DMS114 treated with DMSO at 0.1 percent for 48 hours (cell line): ENCODE results near the gene PMP22.

ENCODE experiments used
- DNase-seq: peaks from one replicate; lab custom pipeline; 2025; ENCODE audit not compliant: unreplicated experiment; lab: John Stamatoyannopoulos, UW

Gene PMP22

DNA sequence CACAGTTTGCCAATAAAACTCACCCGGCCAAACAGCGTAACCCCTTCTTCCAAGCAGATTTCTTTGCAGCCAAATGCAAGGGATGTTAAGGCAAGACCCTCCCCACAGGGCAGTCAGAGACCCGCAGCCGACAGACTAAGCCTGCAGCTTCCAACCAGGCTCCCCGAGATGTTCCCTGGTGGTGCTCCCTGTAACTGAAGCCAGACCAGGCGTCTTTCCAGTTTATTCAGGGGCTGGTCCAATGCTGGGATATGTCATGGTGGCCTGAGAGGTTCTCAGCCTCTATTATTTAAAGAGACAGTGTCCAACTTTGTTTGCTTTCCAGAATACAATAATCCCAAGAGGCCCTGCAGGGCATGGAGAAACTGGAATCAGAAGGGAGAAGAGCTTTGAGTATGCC is at the start of gene PMP22:
Gene PMP22, minus strand, starts transcription at position 196 of the 400 bp plus-strand sequence. CDS start 4,599 bp downstream, outside the sequence.
- DNase-seq, result no peak

GRCh38 chr17:15311996-15312395 is 46.9 kb upstream of the PMP22 start:
- DNase-seq, result no peak

- no peak for DNase-seq
These were observed 44.7 kb upstream of the PMP22 start for GRCh38 chr17:15309793-15310192.

- no peak for DNase-seq
These were observed 44.1 kb upstream of the PMP22 start for GRCh38 chr17:15309236-15309635.

DNA sequence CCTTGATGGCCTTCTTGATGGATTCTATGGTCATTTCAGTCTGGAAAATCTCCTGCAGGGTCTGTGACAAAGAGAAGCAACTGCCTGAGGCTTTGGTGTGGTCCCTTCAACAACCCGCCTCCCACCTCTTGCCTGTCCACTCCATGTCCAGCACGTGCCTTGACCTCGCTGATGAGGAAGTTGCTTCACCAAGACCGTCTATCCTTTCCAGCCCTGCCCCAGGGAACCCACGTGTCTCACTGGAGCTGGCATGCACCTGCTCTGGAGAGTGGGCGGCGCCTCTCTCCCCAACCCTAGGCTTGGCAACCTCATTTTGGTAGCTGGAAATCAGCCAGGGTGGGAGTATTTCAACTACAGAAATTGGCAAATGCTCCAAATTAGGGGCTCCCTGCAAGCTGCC is 43.6 kb upstream of the PMP22 start:
- DNase-seq, result no peak

DNA sequence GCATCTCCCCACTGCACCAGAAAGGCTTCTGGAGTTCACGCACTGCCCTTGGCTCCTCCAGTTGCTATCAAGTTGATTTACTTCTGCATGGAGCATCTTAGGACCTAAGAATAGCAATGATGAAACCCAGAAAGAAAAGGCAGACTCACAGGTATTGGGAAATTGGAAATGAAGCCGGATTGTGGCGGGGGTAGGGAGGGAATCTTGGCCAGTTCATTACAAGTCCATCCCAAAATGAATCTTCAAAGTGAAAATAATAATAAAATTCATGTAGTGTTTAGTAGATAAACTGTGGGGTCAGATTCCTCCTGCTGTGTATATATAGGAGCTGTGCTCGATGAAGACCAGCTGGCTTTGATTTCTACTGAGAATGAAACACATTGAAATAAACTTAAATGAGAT is 42.6 kb upstream of the PMP22 start:
- DNase-seq, result no peak

- no peak for DNase-seq
These were observed 38.7 kb upstream of the PMP22 start for GRCh38 chr17:15303851-15304250.

- no peak for DNase-seq
These were observed 38.1 kb upstream of the PMP22 start for GRCh38 chr17:15303268-15303667.

- no peak for DNase-seq
These were observed 36.7 kb upstream of the PMP22 start for GRCh38 chr17:15301845-15302244.

DNA sequence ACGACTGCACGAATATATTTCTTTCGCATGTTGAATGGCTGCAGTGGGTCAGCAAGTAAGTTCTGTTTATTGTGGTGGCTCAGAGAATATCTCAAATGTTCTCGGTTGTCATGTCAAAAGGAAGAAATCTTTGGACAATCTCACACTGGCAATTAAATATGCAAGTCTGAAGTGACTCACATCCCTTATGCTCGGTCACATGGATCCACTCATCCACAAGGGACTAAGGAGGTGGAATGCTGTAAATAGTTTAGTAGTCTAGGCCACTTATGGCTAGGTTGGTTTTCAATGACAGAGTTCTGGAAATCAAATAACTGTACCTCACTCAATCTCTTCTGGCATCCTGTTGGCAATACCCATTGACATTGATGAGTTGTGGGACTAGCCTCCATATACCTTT is 33.0 kb upstream of the PMP22 start:
- DNase-seq, result no peak

DNA sequence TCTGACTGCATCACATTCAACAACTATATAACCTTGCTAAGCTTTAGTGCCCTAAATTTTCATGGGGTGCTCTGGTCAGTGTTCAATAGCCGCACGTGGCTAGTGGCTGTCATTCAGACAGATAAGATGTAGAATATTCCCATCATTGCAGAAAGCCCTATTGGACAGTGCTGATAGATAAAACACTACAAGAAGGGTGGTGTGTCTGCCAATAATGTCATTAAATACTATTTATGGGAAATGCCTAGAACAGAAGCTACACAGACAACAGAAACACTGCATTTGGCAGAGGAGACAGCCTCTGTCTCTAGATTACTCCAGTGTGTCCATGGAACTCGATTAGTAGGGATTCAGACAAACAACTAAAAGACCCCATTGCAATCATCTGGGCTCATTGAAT is 28.4 kb upstream of the PMP22 start:
- DNase-seq, result no peak

- DNase-seq, result no peak
These were observed 26.7 kb upstream of the PMP22 start for GRCh38 chr17:15291674-15292361.

GRCh38 chr17:15290605-15291004 is 25.5 kb upstream of the PMP22 start:
- no peak for DNase-seq

DNA sequence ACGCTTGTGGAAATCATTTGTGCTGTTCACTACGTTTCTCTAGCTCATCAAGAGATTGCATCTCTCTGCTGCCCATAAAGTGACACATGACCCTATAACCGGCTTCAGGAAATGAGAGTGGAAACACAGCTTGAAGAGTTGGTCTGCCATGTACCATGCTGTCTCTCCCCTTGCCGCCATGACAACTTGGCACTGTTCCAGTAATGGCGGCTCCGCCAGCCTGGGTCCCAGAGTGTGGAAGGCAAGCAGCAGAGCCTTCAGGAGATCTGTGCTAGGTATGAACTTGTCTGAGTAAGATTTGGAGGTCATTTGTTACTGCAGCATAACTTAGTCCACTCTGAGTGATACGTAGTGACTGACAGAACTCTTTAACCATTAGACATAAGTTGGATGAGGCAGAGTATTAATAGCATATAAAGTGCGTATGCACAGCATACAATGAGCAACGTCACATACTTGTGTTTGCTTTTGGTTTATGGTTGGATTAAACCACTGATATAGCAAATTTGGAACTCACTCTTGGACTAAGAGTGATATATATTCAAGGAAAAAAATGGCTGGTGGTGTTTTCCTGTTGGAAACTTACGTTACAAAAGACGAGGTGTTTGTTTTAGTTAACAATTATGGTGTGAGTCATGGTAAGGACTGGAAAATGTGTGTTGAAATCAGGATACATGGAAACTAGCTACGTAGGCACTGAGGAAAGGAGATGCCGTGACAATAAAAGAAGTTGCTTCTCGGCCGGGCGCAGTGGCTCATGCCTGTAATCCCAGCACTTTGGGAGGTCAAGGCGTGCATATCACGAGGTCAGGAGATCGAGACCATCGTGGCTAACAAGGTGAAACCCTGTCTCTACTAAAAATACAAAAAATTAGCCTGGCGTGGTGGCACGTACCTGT is 24.4 kb upstream of the PMP22 start:
- DNase-seq, result no peak

DNA sequence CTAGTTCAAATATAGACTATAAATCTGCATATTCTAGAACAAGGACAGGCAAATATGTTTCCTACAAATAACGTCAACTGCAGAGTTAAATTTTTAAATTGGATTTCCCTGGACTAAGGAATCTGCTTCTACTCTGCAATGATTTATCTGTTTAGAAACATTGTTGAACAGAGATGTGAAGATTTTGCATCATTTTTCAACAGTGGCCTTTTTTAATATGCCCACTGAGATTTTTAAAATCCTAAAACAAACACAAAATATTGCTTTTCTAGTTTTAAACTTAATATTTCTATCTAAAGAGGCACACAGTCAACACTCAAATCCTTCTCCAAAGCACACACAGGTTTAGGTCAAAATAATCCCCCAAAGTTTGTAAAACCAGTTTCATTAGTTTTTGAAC is 23.7 kb upstream of the PMP22 start:
- DNase-seq, result no peak

- DNase-seq, result no peak
These were observed 22.6 kb upstream of the PMP22 start for GRCh38 chr17:15287538-15288267.

DNA sequence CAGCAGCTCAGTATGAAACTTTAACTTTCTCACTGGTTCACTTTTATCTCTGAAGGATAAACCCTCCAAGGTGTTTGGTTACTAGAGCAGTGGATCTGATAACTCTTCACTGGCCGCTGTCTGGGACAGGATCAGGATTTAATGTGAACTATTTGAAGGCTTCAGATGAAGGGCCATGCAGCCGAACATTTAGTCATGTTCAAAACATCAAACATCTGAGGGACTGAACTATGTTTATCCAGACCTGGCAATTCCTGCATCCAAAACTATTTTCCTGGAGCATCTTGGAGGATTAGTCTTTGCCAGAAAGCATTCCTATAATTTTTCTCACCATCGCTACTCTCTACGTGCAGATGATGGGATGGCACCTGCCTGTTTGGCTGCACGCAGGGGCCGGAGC is 20.3 kb upstream of the PMP22 start:
- no peak for DNase-seq

GRCh38 chr17:15284537-15284936 is 19.4 kb upstream of the PMP22 start:
- no peak for DNase-seq

DNA sequence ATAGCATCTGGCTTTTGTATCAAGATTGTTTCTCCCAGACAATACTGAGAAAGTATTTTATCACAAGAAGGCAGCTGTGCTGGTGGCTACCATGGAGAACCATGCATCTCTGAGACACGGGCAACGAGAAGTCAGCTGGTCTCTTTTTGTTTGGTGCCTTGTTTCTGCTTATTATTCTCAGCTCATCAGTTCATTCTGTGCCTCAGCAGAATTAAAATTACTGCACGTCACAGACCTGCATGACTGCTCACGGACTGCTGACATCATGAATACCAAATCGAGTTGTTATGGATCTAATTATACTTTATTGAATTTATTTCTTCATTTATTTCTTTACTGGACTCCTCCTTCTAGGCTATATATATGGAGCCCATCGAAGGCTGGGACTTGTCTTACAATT is 19.0 kb upstream of the PMP22 start:
- DNase-seq, result no peak

DNA sequence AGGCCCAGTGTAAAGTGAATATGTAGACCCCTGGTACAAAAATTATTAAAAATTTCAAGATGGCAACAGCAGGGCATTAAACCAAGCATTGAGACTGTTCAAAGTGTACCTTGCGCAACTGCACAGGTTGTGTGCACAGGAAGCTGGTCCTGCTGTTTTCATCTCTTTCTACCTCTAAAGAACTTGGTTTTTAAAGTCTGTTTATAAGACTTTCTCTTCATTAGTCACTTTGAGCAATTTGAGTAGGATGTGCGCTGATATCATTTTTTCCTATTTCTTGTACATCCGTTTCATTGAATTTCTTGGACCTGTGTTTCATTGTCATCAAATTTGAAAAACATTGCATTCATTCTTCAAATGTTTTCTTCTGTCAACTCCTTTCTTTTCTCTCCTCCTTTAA is 16.8 kb upstream of the PMP22 start:
- no peak for DNase-seq

DNA sequence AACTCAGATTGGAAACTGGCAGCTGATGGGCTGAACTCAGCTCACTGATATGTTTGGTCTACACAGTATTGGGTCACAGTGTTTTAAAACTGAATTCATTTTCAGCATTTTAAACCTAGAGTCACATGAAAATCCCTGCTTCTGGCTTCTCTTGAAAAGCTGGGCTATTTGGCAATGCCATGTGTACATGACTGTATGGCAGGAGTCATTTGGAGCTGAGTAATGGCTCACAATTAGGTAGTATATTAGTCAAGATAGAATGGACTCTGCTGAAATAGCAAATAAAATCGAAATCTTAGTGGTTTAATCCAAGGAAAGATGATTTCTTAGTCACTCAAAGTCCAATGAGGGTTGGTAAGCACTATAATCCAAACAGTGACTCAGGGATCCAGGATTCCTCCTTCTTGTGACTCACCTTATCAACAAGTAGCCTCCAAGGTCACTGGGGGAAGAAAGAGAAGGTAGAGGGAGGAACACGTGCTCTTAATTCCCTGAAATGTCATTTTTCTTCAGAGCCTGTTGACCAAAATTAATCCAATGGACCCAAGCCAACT is 13.9 kb upstream of the PMP22 start:
- DNase-seq, result no peak
